Stimulated activated CD8-positive, alpha-beta memory T cell treated with anti-CD3 and anti-CD28 coated beads, Interleukin-12 subunit alpha, Interleukin-12 subunit beta, amount 100 ng/mL, for 24 hours (primary cell): ENCODE results near the gene OLIG3.

ENCODE experiments used
- DNase-seq: peaks from one replicate; pipeline ENCODE4 v3.0.0-alpha.2; 2020; ENCODE audit errors: extremely low read depth

Gene OLIG3

GRCh38 chr6:137471497-137471896 lies 22.7 kb downstream of the OLIG3 start:
- no peak for DNase-seq

GRCh38 chr6:137467211-137467610 lies 27.0 kb downstream of the OLIG3 start:
- no peak for DNase-seq

- no peak for DNase-seq
Measured at GRCh38 chr6:137465378-137466009, 28.7 kb downstream of the OLIG3 start.

GRCh38 chr6:137452333-137452894 lies 41.8 kb downstream of the OLIG3 start:
- DNase-seq: no peak

GRCh38 chr6:137443901-137444300 lies 50.3 kb downstream of the OLIG3 start:
- DNase-seq: no peak
